NCI-H226 (cell line): Measurements from ENCODE around the gene TOP1.

Source experiments
- DNase-seq: peaks from one replicate; pipeline ENCODE4 v3.0.0-alpha.2; 2015

The TOP1 gene

GRCh38 chr20:41133709-41134361, 105.2 kb downstream of the TOP1 start:
- DNase-seq, result no peak

GRCh38 chr20:41134362-41135186, 106.0 kb downstream of the TOP1 start:
- no peak for DNase-seq

- no peak for DNase-seq
These were observed 106.7 kb downstream of the TOP1 start for GRCh38 chr20:41135187-41135887.

- no peak for DNase-seq
These were observed 107.5 kb downstream of the TOP1 start for GRCh38 chr20:41135888-41136679.

DNA sequence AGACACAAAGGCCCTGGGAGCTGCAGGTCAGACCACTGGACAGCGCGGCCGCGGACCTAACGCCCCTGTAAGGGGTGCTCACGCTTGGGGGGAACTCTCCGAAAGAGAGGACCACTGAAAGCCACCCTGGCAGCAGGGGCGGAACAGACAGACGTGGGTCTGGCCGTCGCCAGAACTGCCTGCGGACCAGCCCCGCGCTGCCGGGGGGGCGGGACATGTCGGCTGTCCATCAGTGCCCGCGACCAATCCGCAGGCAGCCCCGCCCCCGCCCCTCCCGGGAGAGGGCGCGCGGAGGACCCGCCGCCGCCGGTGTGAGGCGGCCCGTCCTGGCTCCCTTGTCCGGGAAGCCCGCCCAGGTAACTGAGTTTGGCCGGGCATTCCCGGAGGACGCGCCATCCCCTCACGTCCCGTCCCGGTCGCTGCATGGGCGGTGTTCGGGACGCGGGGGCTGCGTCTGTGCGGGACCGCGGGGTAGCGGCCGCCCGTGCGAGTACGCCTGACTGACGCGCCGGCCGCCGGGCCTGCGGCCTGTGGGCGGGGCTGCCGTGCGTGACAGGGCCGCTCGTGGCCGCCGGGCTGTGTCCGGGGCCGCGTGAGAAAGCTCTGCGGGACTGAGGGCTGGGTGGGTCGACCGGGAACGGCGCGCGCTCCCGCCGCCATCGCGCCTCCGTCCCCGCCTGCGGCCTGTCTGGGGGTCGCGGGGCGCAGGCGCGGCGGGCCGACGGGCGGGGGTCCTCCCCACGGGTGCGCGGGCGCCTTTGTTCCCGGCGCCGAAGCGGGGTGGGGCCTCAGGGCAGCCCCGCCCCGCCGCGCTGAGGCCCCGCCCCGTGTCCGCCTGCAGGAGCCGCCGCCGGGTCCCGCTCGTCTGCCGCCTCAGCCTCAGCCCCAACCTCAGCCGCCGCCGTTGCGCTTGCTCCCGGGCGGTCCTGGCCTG, 108.3 kb downstream of the TOP1 start, which contains the start of gene PLCG1:
Gene PLCG1 (plus strand): TSS at position 864 of the 934 bp plus-strand sequence. CDS start 99 bp downstream, outside the sequence.
- DNase-seq, result peak; percentile 65

GRCh38 chr20:41137614-41138474, 109.2 kb downstream of the TOP1 start:
- peak; percentile 52 for DNase-seq

- DNase-seq, result no peak
These were observed 110.0 kb downstream of the TOP1 start for GRCh38 chr20:41138475-41139226.

DNA sequence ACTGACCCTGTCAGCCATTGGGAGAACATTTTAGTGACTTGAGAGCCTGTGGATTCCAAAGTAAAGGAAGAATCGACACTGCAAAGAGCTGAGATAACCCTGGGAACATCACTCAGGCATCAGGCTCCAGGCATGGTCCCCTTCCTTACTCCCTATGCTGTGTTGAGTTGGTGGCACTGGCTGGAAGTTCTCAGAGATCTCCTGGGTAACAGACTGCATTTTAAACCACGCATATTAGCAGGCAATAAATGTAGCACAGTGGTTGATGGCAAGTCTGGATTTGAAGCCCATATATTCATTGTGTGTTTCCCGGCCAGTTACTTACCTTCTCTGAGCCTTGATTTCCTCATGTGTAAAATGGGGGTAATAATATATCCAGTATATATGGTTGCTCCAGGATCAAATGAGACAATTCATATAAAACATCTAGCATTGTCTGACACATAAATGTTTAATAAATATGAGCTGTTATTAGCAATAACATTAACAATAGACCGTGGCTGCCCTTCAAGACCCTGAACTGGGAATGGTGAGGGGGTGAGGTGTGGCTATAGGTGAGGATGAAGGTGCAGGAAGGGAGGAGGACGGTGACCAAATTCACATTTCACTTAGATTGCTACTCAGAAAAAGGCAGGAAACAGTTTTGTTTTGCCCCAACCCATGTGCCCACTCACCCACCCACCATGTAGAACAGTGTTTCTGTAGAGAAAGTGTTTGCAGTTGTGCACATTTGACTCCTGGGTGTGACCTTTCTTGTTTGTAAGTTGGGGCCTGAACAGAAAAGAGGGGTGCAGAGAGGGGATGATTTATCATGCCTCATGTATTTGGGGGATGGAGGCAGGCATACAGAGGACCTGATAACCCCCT, 110.8 kb downstream of the TOP1 start:
- DNase-seq, result no peak

DNA sequence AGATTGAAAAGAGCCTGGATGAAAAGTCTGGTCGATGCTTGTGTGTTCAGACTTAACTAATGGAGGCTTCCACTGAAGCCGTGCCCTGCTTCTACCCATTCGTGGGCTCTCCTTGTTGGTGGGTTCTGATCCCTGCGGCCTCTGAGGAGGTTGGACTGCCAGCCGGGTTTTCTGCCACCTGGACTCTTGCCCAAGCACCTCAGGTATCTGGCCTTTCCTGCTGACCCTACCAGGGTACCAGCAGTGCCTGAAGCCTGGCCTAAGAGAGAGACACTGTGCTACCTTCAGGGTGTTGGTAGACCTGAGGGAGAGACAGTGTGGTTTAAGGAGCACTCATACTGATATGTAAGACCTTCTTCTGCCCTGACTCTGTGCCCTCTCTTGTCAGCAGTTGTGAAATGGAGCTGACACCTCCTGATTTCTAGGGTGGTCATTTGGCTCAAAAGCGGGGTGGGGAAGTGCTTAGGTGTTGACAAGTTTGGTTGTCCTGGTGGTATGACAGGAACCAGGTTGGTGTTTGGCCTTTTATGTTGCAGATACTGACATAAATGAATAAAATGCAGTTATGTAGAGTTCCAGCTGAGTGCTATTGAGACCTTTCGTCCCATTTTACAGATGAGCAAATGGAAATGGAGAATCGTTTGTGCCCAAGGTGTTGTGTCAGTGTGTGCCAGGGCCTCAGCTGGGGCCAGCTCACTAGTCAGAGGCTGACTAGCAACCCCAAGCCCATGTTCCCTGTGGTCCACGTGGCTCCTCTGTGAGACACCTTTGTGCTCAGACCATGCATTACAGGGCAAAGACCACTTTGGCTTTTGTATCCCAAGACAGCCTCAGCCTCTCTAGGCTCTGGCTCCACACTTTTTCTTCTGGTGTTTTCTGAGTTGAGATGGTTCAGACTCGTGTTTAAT, 111.9 kb downstream of the TOP1 start:
- DNase-seq, result no peak

GRCh38 chr20:41141153-41141815, 112.7 kb downstream of the TOP1 start:
- DNase-seq, result no peak

DNA sequence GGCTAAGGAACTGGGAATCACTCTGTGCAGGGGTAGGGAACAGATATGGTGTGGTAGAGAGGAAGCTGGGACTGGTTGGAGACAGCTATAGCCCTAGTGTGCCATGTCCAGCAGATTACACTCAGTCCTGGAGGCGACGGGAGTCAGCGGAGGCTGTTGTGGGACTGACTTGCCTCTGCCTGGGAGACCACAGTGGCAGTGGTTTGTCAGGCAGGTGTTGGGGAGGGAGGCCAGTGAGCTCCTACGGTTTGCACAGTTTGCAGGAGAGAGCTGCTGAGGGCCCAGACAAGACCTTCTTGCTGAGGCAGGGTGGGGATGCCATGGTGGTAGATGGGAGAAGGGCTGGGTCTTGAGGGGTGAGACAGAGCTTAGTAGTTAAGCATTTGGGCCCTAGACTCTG, 113.6 kb downstream of the TOP1 start:
- no peak for DNase-seq

GRCh38 chr20:41142919-41143318, 114.3 kb downstream of the TOP1 start:
- no peak for DNase-seq

- no peak for DNase-seq
These were observed 114.7 kb downstream of the TOP1 start for GRCh38 chr20:41143354-41143753.

GRCh38 chr20:41145317-41145716, 116.7 kb downstream of the TOP1 start:
- DNase-seq, result no peak

DNA sequence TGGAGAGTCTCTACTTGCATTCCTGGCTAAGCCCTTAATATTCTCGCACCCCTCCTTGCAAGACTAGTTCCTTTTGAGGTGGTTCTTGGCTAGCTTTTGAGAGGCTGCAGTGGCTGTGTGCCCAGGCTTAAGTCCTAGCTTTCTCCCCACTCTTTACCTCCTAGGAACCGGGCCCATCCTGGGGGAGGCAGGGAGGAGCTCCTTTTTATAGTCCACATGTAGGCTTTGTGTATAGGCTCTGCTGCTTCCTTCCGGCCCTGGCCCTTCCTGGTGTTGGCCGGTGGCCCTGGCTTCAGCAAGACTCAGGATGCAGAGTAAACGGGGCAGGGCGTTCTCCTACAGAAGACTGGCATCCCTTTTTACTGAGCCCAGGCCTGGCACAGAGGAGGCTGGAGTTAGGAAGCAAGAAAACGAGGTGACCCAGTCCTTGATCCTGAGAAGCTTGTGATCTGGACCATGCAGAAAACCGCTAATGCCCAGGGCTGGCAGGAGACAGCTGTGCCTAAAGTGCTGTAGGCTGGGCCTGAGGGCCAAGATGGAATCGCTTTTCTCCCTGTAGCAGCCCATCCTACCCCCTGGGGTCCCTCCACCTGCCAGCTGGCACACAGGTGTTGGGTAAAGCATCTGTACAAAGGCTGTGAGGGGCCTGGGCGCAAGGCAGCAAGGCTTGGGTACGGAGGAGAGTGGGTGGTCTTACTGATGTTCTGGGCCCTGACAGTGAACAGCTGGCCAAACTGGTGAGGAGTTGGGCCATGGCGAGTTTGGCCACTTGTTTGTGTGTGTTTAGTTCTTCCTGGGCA, 117.4 kb downstream of the TOP1 start:
- no peak for DNase-seq

GRCh38 chr20:41147767-41148191, 119.2 kb downstream of the TOP1 start:
- no peak for DNase-seq
